Gastroesophageal sphincter (tissue), 3 donors: Measurements from ENCODE around the gene ZNF860.

Experiments used
- CTCF ChIP-seq, 4 experiments: fragments of 200-600 bp in 2 of 4; fragments of 450-650 bp in 2 of 4; sonication (generic) in 1 of 4; IDR thresholded peaks; one replicate each; pipeline ENCODE4 v1.5.1; 2017 to 2019; ENCODE audit warnings: antibody characterized with exemption in 4 of 4, mild to moderate bottlenecking in 2 of 4, moderate library complexity in 2 of 4
- EP300 ChIP-seq: sonication (generic); formaldehyde crosslinking; IDR thresholded peaks from one replicate; pipeline ENCODE4 v1.6.1; 2017; ENCODE audit warnings: antibody characterized with exemption, mild to moderate bottlenecking
- POLR2A ChIP-seq, 2 donors: fragments of 450-650 bp; IDR thresholded peaks; one replicate each; pipeline ENCODE4 v1.6.1; 2017; ENCODE audit warnings: antibody characterized with exemption in 2 of 2, mild to moderate bottlenecking in 2 of 2, moderate library complexity in 1 of 2

- TF ChIP-seq EP300 = no peak
- TF ChIP-seq POLR2A (IDR thresholded peaks at IDR 0.05) = no peak
- no peak for TF ChIP-seq CTCF (IDR thresholded peaks at IDR 0.05)
These were observed 38.5 kb upstream of the ZNF860 start for GRCh38 chr3:31943041-31943440.
